ENCODE measurements around the gene LRMDA. TPM values are rescaled to one million over a fixed set of nuclear protein-coding genes. Genes with fewer than 3 reads are reported as not detected.

Gene LRMDA
- total and polyA plus RNA-seq, 2 of the 4 experiments (the other 2 are of a cell fraction) = 0.07 TPM; not detected in 1

DNA sequence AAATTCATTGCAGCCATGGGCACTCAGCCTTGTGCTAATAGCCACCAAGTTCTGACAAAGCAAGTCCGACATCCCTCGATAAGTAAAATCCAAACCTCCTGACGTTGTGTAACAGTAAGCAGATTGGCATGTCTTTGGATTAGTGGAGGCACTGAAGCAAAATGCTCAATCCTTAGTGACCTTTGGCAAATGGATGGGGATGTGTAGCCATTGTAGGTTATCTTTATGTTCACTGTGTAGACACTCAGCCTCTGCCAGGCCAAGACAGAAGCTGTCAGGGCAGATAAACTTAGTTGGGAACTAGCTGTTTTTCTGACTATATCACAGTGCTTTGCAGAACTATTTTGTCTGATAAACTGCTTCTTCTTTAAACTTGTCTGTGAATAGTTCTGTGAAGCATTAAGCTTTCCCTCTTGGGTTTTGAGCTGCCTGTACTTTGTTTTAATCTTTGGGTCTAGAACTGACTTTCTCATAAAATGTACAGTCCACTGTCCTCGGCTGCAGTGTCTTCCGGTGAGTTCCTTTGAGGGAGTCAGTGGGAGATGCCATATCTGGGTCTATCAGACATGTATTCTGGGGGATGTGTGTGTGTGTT, 220.8 kb downstream of the LRMDA start:
- Histone ChIP-seq H3K56ac (ENCODE audit: extremely low read depth, insufficient read depth, low read length) (no peak overlapping the region), H3K79me1 (ENCODE audit: low read depth in 1 of 2, low read length in 2 of 2) (no peaks in the 10 kb centered on the region), H3K27me3 (ENCODE audit: control insufficient read depth, insufficient read depth, low read length) (peaks cover 2% of the 10 kb centered on the region; the same call in 1 of the 2 replicates), H2BK120ac (ENCODE audit: low read depth, low read length) (no peak overlapping the region), H3K14ac (replicated peaks; ENCODE audit: low read depth, low read length) (no peak overlapping the region), H2AFZ (replicated peaks; ENCODE audit: low read length, poor library complexity) (no peak overlapping the region), H4K20me1 (ENCODE audit: insufficient read depth, low read length) (no peaks in the 10 kb centered on the region), H3K18ac (ENCODE audit: low read depth, low read length) (no peak overlapping the region), H3K27ac (ENCODE audit: insufficient read depth, low read length) (no peak overlapping the region), H3K4me2 (ENCODE audit: low read depth, low read length) (no peak overlapping the region), H3K9me1 (ENCODE audit: insufficient read depth, low read length) (no peaks in the 10 kb centered on the region), H2AK5ac (ENCODE audit: low read depth, low read length) (no peak overlapping the region), H4K91ac (ENCODE audit: insufficient read depth, low read depth, low read length) (no peak overlapping the region), H2BK5ac (ENCODE audit: low read depth, low read length, poor library complexity, severe bottlenecking) (no peak overlapping the region), H4K8ac (ENCODE audit: low read depth in 2 of 2, low read length in 2 of 2) (no peak overlapping the region), H2BK15ac (ENCODE audit: low read depth, low read length) (no peak overlapping the region), H3K9ac (ENCODE audit: low read depth, low read length) (no peak overlapping the region), H4K5ac (ENCODE audit: low read depth, low read length) (no peak overlapping the region), H3K4ac (ENCODE audit: low read depth, low read length) (no peak overlapping the region), H3K9me3 (ENCODE audit: control insufficient read depth, insufficient read depth, low read length) (no peaks in the 10 kb centered on the region), H3K36me3 (ENCODE audit: control insufficient read depth, insufficient read depth, low read length) (no peaks in the 10 kb centered on the region), H3K4me3 (ENCODE audit: insufficient read depth, low read depth, low read length) (no peak overlapping the region), H3K23ac (ENCODE audit: low read depth, low read length) (no peak overlapping the region), H2BK20ac (ENCODE audit: low read depth, low read length) (no peak overlapping the region), H3K4me1 (ENCODE audit: control insufficient read depth, insufficient read depth, low read length) (no peaks in the 10 kb centered on the region), H2AK9ac (replicated peaks; ENCODE audit: low read depth, low read length, poor library complexity) (no peak overlapping the region)
- dilution Hi-C loops (cut with HindIII; ENCODE audit: low sequenced_read_pairs, unreplicated experiment) (no loop called here), intact Hi-C loops (cut with micrococcal nuclease) (no loop called here), in situ Hi-C loops (cut with MboI; ENCODE audit: low sequenced_read_pairs) (no loop called here)
- DNase-seq (no peak), ATAC-seq (ENCODE audit: low read depth) (no peak)
- no peak for TF ChIP-seq FOS (IDR thresholded peaks at IDR 0.05; ENCODE audit: low read depth, low read length)
- no peak for TF ChIP-seq RAD21 (IDR thresholded peaks at IDR 0.05; ENCODE audit: low read length)
- TF ChIP-seq BHLHE40 (IDR thresholded peaks at IDR 0.05; ENCODE audit: low read depth, low read length) = no peak
- TF ChIP-seq, protein P1, sequence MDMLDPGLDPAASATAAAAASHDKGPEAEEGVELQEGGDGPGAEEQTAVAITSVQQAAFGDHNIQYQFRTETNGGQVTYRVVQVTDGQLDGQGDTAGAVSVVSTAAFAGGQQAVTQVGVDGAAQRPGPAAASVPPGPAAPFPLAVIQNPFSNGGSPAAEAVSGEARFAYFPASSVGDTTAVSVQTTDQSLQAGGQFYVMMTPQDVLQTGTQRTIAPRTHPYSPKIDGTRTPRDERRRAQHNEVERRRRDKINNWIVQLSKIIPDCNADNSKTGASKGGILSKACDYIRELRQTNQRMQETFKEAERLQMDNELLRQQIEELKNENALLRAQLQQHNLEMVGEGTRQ (IDR thresholded peaks at IDR 0.05; ENCODE audit: low read depth, low read length) = no peak
- TF ChIP-seq MXI1 (IDR thresholded peaks at IDR 0.05; ENCODE audit: borderline replicate concordance, low read depth, low read length) = no peak
- no peak for TF ChIP-seq NFE2L2 (IDR thresholded peaks at IDR 0.05; ENCODE audit: low read depth, low read length)
- no peak for TF ChIP-seq MAZ (IDR thresholded peaks at IDR 0.05; ENCODE audit: borderline replicate concordance, low read depth, low read length)
- TF ChIP-seq SMC3 (IDR thresholded peaks at IDR 0.05; ENCODE audit: low read depth, low read length) = no peak
- TF ChIP-seq POLR2A (IDR thresholded peaks at IDR 0.05; ENCODE audit: low read depth, low read length) = no peak
- TF ChIP-seq MAFK (IDR thresholded peaks at IDR 0.05; ENCODE audit: low read depth, low read length) = no peak
- TF ChIP-seq, protein P2, sequence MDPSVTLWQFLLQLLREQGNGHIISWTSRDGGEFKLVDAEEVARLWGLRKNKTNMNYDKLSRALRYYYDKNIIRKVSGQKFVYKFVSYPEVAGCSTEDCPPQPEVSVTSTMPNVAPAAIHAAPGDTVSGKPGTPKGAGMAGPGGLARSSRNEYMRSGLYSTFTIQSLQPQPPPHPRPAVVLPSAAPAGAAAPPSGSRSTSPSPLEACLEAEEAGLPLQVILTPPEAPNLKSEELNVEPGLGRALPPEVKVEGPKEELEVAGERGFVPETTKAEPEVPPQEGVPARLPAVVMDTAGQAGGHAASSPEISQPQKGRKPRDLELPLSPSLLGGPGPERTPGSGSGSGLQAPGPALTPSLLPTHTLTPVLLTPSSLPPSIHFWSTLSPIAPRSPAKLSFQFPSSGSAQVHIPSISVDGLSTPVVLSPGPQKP (IDR thresholded peaks at IDR 0.05; ENCODE audit: borderline replicate concordance, low read depth, low read length) = no peak
- no peak for TF ChIP-seq RCOR1 (IDR thresholded peaks at IDR 0.05; ENCODE audit: insufficient replicate concordance, low read length)
- no peak for TF ChIP-seq CEBPB (IDR thresholded peaks at IDR 0.05; ENCODE audit: low read depth, low read length)
- TF ChIP-seq, protein P3, sequence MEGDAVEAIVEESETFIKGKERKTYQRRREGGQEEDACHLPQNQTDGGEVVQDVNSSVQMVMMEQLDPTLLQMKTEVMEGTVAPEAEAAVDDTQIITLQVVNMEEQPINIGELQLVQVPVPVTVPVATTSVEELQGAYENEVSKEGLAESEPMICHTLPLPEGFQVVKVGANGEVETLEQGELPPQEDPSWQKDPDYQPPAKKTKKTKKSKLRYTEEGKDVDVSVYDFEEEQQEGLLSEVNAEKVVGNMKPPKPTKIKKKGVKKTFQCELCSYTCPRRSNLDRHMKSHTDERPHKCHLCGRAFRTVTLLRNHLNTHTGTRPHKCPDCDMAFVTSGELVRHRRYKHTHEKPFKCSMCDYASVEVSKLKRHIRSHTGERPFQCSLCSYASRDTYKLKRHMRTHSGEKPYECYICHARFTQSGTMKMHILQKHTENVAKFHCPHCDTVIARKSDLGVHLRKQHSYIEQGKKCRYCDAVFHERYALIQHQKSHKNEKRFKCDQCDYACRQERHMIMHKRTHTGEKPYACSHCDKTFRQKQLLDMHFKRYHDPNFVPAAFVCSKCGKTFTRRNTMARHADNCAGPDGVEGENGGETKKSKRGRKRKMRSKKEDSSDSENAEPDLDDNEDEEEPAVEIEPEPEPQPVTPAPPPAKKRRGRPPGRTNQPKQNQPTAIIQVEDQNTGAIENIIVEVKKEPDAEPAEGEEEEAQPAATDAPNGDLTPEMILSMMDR (conservative IDR thresholded peaks at IDR 0.05; ENCODE audit: low read depth, low read length) = no peak
- ChIA-PET CTCF (no interaction called here), POLR2A (ENCODE audit: unreplicated experiment) (no interaction called here)
- WGBS, 2 experiments (ENCODE audit: extremely low coverage in 2 of 2, insufficient read length in 1 of 2) = no CpG with 5 or more reads among the region's 5 CpGs
- no TSS peak for BruUV-seq (replicated peaks)

All from IMR-90 (cell line).